PC-3 (cell line): ENCODE data around the gene C19orf53. TPM values are rescaled to one million over a fixed set of nuclear protein-coding genes. Genes with fewer than 3 reads are reported as not detected.

ENCODE experiments used
- ATAC-seq: fragments of 200-7000 bp; cut with Tn5 transposase; 2 replicates; pipeline ENCODE4 v1.9.1; 2020; ENCODE audit warnings: mild to moderate bottlenecking, moderate library complexity
- BruUV-seq: library from RNA; stranded (reverse); fragments of 400-500 nt; replicated peaks from 2 replicates; lab custom pipeline; 2021; lab: Mats Ljungman, UMichigan
- CTCF ChIA-PET: fragments of 300-600 bp; sonication (Branson Sonifier 250); formaldehyde crosslinking; loops from one replicate; lab custom pipeline; 2022; ENCODE audit warnings: antibody characterized with exemption; lab: Charles Lee
- POLR2A ChIA-PET: fragments of 300-600 bp; sonication (Branson Sonifier 250); formaldehyde crosslinking; loops from one replicate; lab custom pipeline; 2022; ENCODE audit warnings: antibody characterized with exemption; ENCODE audit not compliant: unreplicated experiment; lab: Charles Lee
- DNase-seq: peaks from one replicate; pipeline ENCODE4 v3.0.0-alpha.2; 2015
- H2AFZ ChIP-seq: fragments of 300-600 bp; sonication (generic); 2 replicates; pipeline ENCODE4 v1.6.0; 2016; ENCODE audit warnings: antibody characterized with exemption, low read length
- H3F3A ChIP-seq: fragments of 300-600 bp; sonication (generic); one replicate; pipeline ENCODE4 v1.6.0; 2017; ENCODE audit warnings: antibody characterized with exemption, low read length, control low read depth, mild to moderate bottlenecking; ENCODE audit not compliant: unreplicated experiment
- H3K27ac ChIP-seq: fragments of 300-600 bp; sonication (generic); 2 replicates; pipeline ENCODE4 v1.5.1; 2016; ENCODE audit warnings: mild to moderate bottlenecking, low read length
- H3K27me3 ChIP-seq: fragments of 300-600 bp; sonication (generic); 2 replicates; pipeline ENCODE4 v1.6.1; 2016; ENCODE audit warnings: low read length, mixed read lengths
- H3K36me3 ChIP-seq: fragments of 300-600 bp; sonication (generic); 2 replicates; pipeline ENCODE4 v1.6.1; 2016; ENCODE audit warnings: low read depth, mixed run types, low read length, mixed read lengths
- H3K4me1 ChIP-seq: fragments of 300-600 bp; sonication (generic); 2 replicates; pipeline ENCODE4 v1.5.1; 2016; ENCODE audit warnings: low read length; ENCODE audit not compliant: insufficient read depth
- H3K4me2 ChIP-seq: fragments of 300-600 bp; sonication (generic); 2 replicates; pipeline ENCODE4 v1.6.0; 2016; ENCODE audit warnings: low read length
- H3K4me3 ChIP-seq: fragments of 300-600 bp; sonication (generic); 2 replicates; pipeline ENCODE4 v1.5.1; 2016; ENCODE audit warnings: mild to moderate bottlenecking, low read length, mixed read lengths
- H3K79me2 ChIP-seq: fragments of 300-600 bp; sonication (generic); 2 replicates; pipeline ENCODE4 v1.6.1; 2017; ENCODE audit warnings: low read length, mixed read lengths
- H3K9ac ChIP-seq: fragments of 300-600 bp; sonication (generic); 2 replicates; pipeline ENCODE4 v1.6.0; 2016; ENCODE audit warnings: mild to moderate bottlenecking, low read length
- H3K9me2 ChIP-seq: fragments of 300-600 bp; sonication (generic); replicated peaks from 2 replicates; pipeline ENCODE4 v1.6.1; 2016; ENCODE audit warnings: mixed run types, low read length, mixed read lengths
- H3K9me3 ChIP-seq: fragments of 300-600 bp; sonication (generic); 2 replicates; pipeline ENCODE4 v1.6.1; 2016; ENCODE audit warnings: low read length, mixed read lengths
- H4K20me1 ChIP-seq: fragments of 300-600 bp; sonication (generic); 2 replicates; pipeline ENCODE4 v1.6.1; 2016; ENCODE audit warnings: low read length, mixed read lengths
- CTCF ChIP-seq: fragments of 300-600 bp; sonication (generic); conservative IDR thresholded peaks from 2 replicates; pipeline ENCODE4 v1.5.1; 2017; ENCODE audit warnings: antibody characterized with exemption, low read depth, mild to moderate bottlenecking, low read length
- EZH2 ChIP-seq: fragments of 300-600 bp; sonication (generic); IDR thresholded peaks from one replicate; pipeline ENCODE4 v1.6.1; 2017; ENCODE audit warnings: antibody characterized with exemption, mild to moderate bottlenecking, low read length; ENCODE audit not compliant: unreplicated experiment
- EZH2phosphoT487 ChIP-seq: fragments of 300-600 bp; sonication (generic); IDR thresholded peaks from 2 replicates; pipeline ENCODE4 v1.6.1; 2018; ENCODE audit warnings: mild to moderate bottlenecking, antibody characterized with exemption, low read length, borderline replicate concordance
- intact Hi-C: fragments of 100-400 bp; cut with micrococcal nuclease; formaldehyde crosslinking; loops from 2 replicates; pipeline ENCODE4 v1.9.0; 2023
- total RNA-seq: library from RNA; depleted of rRNA; stranded (reverse); fragments of >200 nt; gene quantifications from 2 replicates; pipeline ENCODE4 v1.2.3, GENCODE V29; 2014

Gene C19orf53
- total RNA-seq, 1 experiment from 2014 or later = 341 TPM

DNA sequence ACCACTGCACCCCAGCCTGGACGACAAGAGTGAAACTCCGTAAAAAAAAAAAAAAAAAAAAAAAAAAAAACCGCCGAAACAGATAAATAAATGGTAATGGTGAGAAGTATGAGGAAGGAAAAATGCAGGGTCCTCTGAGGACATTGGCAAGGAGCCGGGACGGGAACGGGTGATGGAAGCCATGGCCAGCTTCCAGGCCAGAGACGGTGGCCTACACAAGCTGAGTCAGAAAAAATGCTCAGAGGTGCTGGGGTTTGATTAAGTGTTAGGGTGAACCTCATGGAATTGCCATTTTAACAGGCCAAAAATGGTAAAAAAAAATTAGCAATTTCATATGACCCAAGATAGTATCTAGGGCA, 20.1 kb downstream of the C19orf53 start:
- H3K79me2 ChIP-seq = peaks cover 21% of the 10 kb centered on the region
- DNase-seq (peak; percentile 63), ATAC-seq (no peak)
- H2AFZ ChIP-seq = peak overlapping the region; percentile 84
- peak overlapping the region; percentile 85 for H3K4me2 ChIP-seq
- H3K27ac ChIP-seq = peak overlapping the region; percentile 50
- ChIA-PET POLR2A (interaction anchor here (0.6 kb wide), 1 partner anchor 32 kb away, joined by 3 read pairs; no protein-coding TSS in a partner anchor), CTCF (no interaction called here)
- peak overlapping the region; percentile 79 for H3K9ac ChIP-seq
- TF ChIP-seq EZH2phosphoT487 (no peak), CTCF (no peak), EZH2 (no peak)
- peak overlapping the region; percentile 88 for H3K4me3 ChIP-seq
- H3K27me3 ChIP-seq = no peaks in the 10 kb centered on the region
- no peaks in the 10 kb centered on the region for H3K9me2 ChIP-seq
- no peaks in the 10 kb centered on the region for H3K9me3 ChIP-seq
- H3K4me1 ChIP-seq = peaks cover 23% of the 10 kb centered on the region
- H3F3A ChIP-seq = peaks cover 5% of the 10 kb centered on the region
- no peaks in the 10 kb centered on the region for H3K36me3 ChIP-seq
- no peaks in the 10 kb centered on the region for H4K20me1 ChIP-seq
- no TSS peak for BruUV-seq
- intact Hi-C loops = no loop called here

GRCh38 chr19:13794757-13795589, 20.7 kb downstream of the C19orf53 start, which contains the start of gene ZSWIM4:
TSS of gene ZSWIM4 (plus strand) at chr19:13795443. CDS start at chr19:13795649, 206 bp downstream.
- Histone ChIP-seq H3K4me1 (peaks cover 23% of the 10 kb centered on the region), H3K79me2 (peaks cover 21% of the 10 kb centered on the region), H3K9ac (peak within 1 kb of the TSS; percentile 79), H3F3A (peaks cover 5% of the 10 kb centered on the region), H3K4me2 (peak within 1 kb of the TSS; percentile 92), H3K9me3 (no peaks in the 10 kb centered on the region), H3K27me3 (no peaks in the 10 kb centered on the region), H3K4me3 (peak within 1 kb of the TSS; percentile 88), H2AFZ (peak within 1 kb of the TSS; percentile 84), H3K36me3 (no peaks in the 10 kb centered on the region), H3K27ac (peak within 1 kb of the TSS; percentile 95), H3K9me2 (no peaks in the 10 kb centered on the region), H4K20me1 (no peaks in the 10 kb centered on the region)
- POLR2A ChIA-PET = interaction anchor here (0.6 to 1.6 kb wide), 8 partner anchors 11 to 211 kb away, joined by 3 to 15 read pairs (median 3); partner anchors contain the start of gene RFX1
- CTCF ChIA-PET = no interaction called here
- TF ChIP-seq EZH2phosphoT487 (no peak), EZH2 (no peak), CTCF (no peak)
- DNase-seq = peak; percentile 100
- peak; percentile 89 for ATAC-seq
- TSS peak; percentile 84 for BruUV-seq
- intact Hi-C loops = loop anchor here (1.0 kb wide), 1 partner anchor 67 kb away; no protein-coding TSS in a partner anchor
